GM19043 (cell line): ENCODE data around the gene NFKBIZ.
"Not testable (repeated sequence)": the region's sequence is repeated elsewhere in the genome, so short reads cannot be mapped to it uniquely, and the experiment has no call there.

Experiments
- ATAC-seq: cut with Tn5 transposase; IDR thresholded peaks from one replicate; pipeline ENCODE4 v1.9.1; 2021; ENCODE audit warnings: low read depth; ENCODE audit not compliant: unreplicated experiment

NFKBIZ gene

GRCh38 chr3:101905573-101905972 is 56.3 kb downstream of the NFKBIZ start:
- ATAC-seq, result not testable (repeated sequence)
